Activated CD4-positive, alpha-beta T cell treated with anti-CD3 and anti-CD28 coated beads, Interleukin-2, amount 50 U/mL, for 24 hours (primary cell): ENCODE results near the gene SPTBN1.
A peak's percentile ranks its signal among the peaks of the same experiment; 100 is the strongest.

ENCODE experiments used
- DNase-seq, 2 donors: peaks; one replicate each; pipeline ENCODE4 v3.0.0-alpha.2; 2020; ENCODE audit warnings: low read depth in 1 of 2, low spot score in 1 of 2

The SPTBN1 gene

DNA sequence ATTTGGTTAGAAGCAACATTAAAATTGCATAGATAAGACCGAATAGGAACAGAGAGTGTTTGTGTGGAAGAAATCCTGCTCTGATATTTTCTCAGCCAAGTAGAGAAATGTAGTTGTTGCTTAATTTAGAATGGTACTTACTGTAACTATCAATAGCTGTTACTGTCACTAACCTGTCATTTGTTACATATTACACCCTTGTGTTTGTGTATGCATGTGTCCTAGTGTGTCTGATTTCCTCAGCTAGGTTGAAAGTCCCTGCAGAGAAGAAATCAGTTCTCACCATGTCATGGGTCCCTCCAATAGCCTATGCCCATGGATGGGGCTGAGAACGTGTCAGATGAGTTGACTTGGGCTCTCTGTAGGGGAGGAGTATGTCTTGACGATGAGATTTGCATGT, 94.4 kb downstream of the SPTBN1 start:
- no peak for DNase-seq

- DNase-seq, result no peak
Observed at GRCh38 chr2:54551123-54551756, 95.1 kb downstream of the SPTBN1 start.

DNA sequence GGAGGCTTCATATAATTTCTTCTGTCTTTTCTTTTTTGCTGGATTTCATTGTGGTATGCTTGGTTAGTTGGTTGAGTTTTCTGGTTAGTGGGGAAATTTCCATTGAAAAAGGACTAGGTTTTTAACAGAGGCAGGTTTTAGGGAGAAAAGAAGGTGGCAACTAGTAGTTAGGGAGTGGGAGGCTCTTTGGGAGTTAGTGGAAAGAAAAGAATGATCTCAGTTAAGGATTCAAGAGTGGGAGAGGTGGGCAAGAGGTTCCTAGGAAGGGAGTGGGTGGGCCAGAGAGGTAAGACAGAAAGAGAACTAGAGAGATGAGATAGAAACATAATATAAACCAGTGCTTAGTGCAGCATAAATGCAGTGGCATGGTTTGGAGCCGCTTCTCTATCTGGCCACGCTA, 96.9 kb downstream of the SPTBN1 start:
- DNase-seq, result no peak

DNA sequence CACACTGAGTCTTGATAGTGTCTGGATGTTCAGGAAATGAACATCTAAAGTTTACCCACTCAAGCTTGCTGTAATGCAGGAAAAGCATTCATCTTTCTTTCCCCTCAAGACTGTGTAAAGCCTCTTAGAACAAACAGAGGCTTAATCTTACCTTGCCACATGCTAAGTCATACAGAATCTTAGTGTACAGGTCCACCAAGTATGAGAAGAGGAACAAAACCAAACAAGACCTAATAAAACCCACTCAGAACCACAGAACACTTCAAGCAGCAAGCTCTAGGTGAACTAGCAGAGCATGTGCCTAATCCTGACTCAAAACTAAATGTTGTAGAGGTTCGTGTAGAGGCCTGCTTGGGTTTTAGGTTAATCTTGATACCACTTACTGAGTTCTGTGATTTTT, 97.6 kb downstream of the SPTBN1 start:
- no peak for DNase-seq

GRCh38 chr2:54555318-54555837, 99.3 kb downstream of the SPTBN1 start:
- no peak for DNase-seq

GRCh38 chr2:54556621-54557121, 100.5 kb downstream of the SPTBN1 start:
- DNase-seq, result no peak

- DNase-seq, result no peak
Observed at GRCh38 chr2:54557211-54557600, 101.1 kb downstream of the SPTBN1 start.

DNA sequence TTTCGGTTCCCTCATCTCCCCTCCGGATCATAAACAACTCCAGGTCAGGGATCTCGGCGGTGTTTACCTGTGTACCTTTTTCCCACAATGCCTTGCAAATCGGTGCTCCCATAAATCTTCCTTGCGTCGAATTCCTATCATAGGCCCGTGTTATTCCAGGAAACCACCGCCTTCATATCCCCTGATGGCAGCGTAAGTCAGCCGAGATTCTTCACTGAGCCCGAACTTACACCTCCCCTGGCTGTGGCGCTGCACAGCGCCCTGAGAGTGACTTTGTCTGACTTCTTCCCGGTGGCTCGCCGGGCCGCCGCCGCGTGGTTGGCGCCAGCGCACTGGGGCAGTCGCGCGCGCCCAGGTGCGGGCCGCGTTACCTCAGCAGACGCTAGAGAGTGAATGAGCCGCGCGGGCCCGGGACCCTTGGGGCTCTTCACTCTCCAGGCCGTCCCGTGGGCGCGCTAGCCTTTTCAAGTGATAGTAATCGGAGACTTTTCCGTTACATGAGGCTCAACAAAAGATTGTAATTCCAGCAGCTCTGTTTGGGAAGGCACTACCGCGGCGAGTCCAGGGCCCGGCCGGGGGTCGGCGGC, 101.6 kb downstream of the SPTBN1 start:
- peak; percentile 46 to 55 for DNase-seq

DNA sequence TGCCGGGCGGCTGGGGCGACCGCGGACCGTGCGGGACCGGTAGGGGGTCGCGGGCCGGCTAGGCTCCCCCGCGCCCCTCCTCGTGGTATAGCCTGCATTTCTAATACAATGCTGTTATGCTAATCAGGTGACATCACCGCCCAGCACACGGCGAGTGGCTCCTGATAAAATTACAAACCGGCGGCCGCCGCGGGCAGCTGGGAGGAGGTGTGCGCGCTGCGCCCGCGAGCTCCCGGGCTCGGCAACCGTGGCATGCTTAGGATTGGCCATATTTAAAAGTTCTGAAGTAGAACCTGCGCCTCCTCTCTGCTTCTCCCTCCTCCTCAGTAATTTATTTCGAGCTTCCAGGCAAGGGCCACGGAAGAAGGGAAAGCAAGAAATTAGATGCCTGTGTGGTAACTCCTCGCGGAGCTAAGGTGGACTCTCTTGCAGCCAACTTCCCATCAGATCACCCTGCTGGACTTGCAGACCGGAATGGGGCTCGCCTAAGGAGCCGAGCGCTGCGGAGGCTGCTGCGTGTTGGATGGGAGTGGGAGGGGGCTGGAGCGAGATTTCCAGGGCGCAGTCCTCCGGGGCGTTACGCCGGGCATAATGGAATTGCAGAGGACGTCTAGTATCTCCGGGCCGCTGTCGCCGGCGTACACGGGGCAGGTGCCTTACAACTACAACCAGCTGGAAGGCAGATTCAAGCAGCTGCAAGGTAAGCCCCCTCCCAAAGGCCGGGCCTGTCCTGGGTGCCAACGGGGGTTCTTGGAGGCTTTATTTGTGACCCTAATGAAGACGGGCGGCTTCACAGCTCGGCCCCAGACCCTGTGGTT, 102.3 kb downstream of the SPTBN1 start:
- peak; percentile 44 to 60 for DNase-seq

DNA sequence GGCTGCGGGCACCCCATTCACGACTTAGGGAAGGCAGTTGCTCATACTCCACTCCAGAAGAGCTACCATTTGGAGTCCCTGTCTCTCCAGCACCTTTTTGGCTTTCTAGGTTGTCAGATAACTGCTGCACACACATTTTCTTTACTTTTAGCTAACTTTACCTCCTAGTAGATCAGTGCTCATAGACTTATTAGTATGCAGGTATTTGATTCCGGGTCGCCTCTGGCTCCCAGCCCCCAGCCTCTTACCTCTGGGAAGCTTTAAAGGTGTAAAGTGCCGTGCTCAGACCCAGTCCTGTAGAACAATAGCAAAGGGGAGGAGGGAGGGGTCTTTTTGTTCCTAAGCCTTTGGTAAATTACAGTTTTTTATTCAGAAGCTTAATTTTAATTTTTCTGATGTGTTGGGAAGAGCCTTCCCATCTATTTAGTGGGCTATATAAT, 102.9 kb downstream of the SPTBN1 start:
- DNase-seq, result no peak

GRCh38 chr2:54559593-54560145, 103.5 kb downstream of the SPTBN1 start:
- DNase-seq, result no peak

DNA sequence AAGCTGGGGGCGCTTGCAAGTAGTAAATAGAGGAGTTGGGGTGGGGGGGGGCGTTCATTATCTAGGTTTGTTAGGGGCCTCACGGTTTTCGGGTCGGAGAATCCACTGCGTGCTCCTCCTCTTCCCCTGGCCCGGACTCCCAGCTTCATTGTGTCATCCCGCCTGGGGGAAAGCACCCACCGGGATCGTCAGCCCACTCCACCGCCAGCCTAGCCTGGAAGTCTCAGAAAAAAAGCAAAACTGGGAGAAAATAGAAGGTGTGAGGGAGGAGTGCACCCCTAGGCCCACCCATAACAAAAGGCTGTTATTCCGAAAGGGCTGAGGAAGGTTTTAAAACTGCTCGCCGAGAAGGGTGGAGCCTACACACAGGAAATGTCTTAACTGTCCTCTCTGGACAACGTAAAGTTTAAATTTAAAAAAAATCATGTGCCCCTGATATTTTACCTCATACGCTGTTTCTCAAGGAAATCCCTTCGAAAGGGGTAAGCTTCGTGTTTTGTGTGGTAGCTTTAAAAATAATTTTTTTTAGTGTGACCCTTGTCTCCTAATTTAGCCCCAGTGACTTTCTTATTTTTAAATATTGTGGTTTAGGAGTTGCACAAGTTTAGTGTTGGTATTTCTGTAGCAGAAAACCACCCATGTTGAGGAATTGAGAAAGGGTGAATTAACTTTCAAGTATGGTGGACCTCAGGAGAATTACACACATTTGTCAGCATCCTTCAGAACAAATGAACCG, 104.2 kb downstream of the SPTBN1 start:
- DNase-seq, result no peak

- DNase-seq, result no peak
Observed at GRCh38 chr2:54561010-54561409, 104.9 kb downstream of the SPTBN1 start.

- DNase-seq, result no peak
Observed at GRCh38 chr2:54564439-54564838, 108.3 kb downstream of the SPTBN1 start.

DNA sequence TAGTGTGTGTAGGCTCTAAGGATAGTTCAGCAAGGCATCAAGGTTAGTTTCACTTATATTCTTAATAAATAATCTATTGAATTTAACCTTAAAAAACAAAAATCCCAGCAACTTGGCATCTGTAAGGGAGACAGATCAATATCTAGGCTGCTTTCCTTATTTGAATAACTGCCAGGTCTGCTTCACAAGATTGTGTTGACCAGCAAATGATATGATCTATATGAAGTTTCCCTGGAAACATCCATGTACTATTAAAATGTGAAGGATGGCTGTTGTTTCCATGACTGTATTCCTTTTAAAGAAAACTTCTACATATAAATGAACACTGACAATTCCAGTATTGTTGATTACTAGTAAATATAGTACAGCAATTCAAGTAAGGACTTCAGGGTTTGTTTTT, 109.4 kb downstream of the SPTBN1 start:
- DNase-seq, result no peak

DNA sequence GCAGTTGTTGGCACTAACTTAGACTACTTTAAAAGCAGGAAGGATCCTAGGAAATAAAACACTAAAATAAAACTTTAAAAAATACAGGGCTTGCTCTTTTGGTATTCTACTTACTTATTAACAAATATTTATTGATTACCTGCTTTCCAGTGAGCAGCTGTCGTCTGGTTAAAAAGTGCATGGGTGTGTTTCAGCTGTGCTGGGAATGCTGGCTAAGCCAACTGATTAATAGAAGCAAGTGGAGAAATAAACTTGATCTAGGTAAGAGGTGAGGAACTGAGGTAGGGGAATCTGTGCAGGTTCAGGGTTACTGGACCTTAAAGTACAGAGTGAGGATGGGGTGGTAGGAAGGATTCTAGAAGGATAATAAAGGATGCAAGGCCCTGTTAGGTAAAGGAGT, 110.8 kb downstream of the SPTBN1 start:
- no peak for DNase-seq

GRCh38 chr2:54568876-54569321, 112.8 kb downstream of the SPTBN1 start:
- no peak for DNase-seq

- no peak for DNase-seq
Observed at GRCh38 chr2:54569745-54570301, 113.7 kb downstream of the SPTBN1 start.

DNA sequence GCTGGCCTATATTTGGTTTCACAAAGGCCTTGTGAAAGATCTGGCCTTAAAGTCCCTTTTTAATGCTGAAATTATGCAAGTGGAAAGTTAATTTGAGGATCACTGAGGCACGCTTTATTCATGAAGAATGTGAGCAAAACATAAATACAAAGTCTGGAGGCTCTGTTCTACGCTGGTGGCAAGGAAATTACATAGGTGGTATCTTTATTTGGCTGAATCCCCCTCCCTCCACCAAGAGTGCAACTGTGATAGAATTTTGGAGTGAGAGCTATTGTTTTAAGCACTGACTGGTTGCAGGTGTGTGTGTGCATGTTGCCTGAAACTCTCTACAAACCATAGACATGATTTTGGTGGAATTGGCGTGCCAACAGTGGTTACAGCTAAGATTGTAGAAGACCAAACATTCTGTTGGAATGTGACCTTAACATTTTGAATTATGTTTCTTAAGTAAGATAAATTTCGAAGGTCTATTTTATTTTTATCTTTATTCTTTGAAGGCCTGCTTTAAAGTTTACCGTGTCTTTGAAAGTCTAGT, 114.3 kb downstream of the SPTBN1 start:
- no peak for DNase-seq
